Fibroblast of lung (primary cell): ENCODE data around the gene BATF2. TPM values are rescaled to one million over a fixed set of nuclear protein-coding genes. Genes with fewer than 3 reads are reported as not detected.

Source experiments
- DNase-seq, 2 donors: peaks; one replicate each; pipeline versions ENCODE4 v3.0.0 to v3.0.0-alpha.2; 2010; ENCODE audit warnings: low read depth in 2 of 2
- H2AFZ ChIP-seq: 2 replicates; pipeline ENCODE4 v1.5.1; 2012; ENCODE audit warnings: low read length, control low read depth, inconsistent platforms
- H3K27ac ChIP-seq: 2 replicates; pipeline ENCODE4 v1.5.1; 2011; ENCODE audit warnings: low read length, control low read depth; ENCODE audit not compliant: insufficient read depth
- H3K27me3 ChIP-seq: 2 replicates; pipeline ENCODE4 v1.5.1; 2011; ENCODE audit warnings: mild to moderate bottlenecking, low read length; ENCODE audit not compliant: control insufficient read depth, insufficient read depth
- H3K36me3 ChIP-seq: 2 replicates; pipeline ENCODE4 v1.5.1; 2011; ENCODE audit warnings: low read length; ENCODE audit not compliant: control insufficient read depth, insufficient read depth
- H3K4me1 ChIP-seq: 2 replicates; pipeline ENCODE4 v1.5.1; 2011; ENCODE audit warnings: low read length; ENCODE audit not compliant: control insufficient read depth, insufficient read depth; ENCODE audit errors: extremely low read depth
- H3K4me2 ChIP-seq: 2 replicates; pipeline ENCODE4 v1.5.1; 2011; ENCODE audit warnings: low read length, control low read depth; ENCODE audit not compliant: insufficient read depth; ENCODE audit errors: extremely low read depth
- H3K4me3 ChIP-seq, 4 experiments: fragments of 200-600 bp in 1 of 4; sonication (generic) in 1 of 4; replicated peaks in 1 of 4; 2 replicates each; pipeline ENCODE4 v1.5.1; 2011 to 2016; ENCODE audit warnings: low read length in 4 of 4, low read depth in 3 of 4, mild to moderate bottlenecking in 3 of 4, control low read depth in 2 of 4, inconsistent platforms in 1 of 4, mixed read lengths in 1 of 4; ENCODE audit not compliant: insufficient read depth in 1 of 4; ENCODE audit errors: control extremely low read depth in 1 of 4
- H3K79me2 ChIP-seq: 2 replicates; pipeline ENCODE4 v1.5.1; 2012; ENCODE audit warnings: mild to moderate bottlenecking, low read length, inconsistent platforms; ENCODE audit not compliant: control insufficient read depth, insufficient read depth
- H3K9ac ChIP-seq: 2 replicates; pipeline ENCODE4 v1.5.1; 2011; ENCODE audit warnings: mild to moderate bottlenecking, low read length, control low read depth; ENCODE audit not compliant: insufficient read depth
- H3K9me3 ChIP-seq: 2 replicates; pipeline ENCODE4 v1.5.1; 2012; ENCODE audit warnings: low read depth, low read length; ENCODE audit not compliant: control insufficient read depth, insufficient read depth
- H4K20me1 ChIP-seq: 2 replicates; pipeline ENCODE4 v1.5.1; 2011; ENCODE audit warnings: low read length; ENCODE audit not compliant: control insufficient read depth, insufficient read depth; ENCODE audit errors: extremely low read depth
- EZH2 ChIP-seq: IDR thresholded peaks from 2 replicates; pipeline ENCODE4 v1.5.1; 2012; ENCODE audit warnings: low read length, control low read depth, mild to moderate bottlenecking; ENCODE audit errors: missing control alignments
- polyA plus RNA-seq, 2 donors: library from polyadenylated mRNA; depleted of rRNA in 1 of 2; stranded (reverse) in 1 of 2; unstranded in 1 of 2; fragments of >200 nt; gene quantifications; 2 replicates each; pipeline ENCODE4 v1.2.1, GENCODE V29; 2011 to 2012; ENCODE audit warnings: missing spikeins in 1 of 2
- total RNA-seq: library from RNA; depleted of rRNA; stranded (reverse); fragments of >200 nt; gene quantifications from 2 replicates; pipeline ENCODE4 v1.2.1, GENCODE V29; 2014
- TF ChIP-seq, protein P1 (sequence below), 2 donors: IDR thresholded peaks in 1 of 2; conservative IDR thresholded peaks in 1 of 2; 1 replicate in 1 of 2; 2 replicates in 1 of 2; pipeline ENCODE4 v1.5.1; 2011 to 2012; ENCODE audit warnings: low read length in 2 of 2, control low read depth in 1 of 2, inconsistent platforms in 1 of 2, low read depth in 1 of 2, mild to moderate bottlenecking in 1 of 2

The BATF2 gene
- total and polyA plus RNA-seq, 2 donors (not counting 1 experiment from before 2014, with no cell fraction given), result 1.0 to 2.1 TPM

DNA sequence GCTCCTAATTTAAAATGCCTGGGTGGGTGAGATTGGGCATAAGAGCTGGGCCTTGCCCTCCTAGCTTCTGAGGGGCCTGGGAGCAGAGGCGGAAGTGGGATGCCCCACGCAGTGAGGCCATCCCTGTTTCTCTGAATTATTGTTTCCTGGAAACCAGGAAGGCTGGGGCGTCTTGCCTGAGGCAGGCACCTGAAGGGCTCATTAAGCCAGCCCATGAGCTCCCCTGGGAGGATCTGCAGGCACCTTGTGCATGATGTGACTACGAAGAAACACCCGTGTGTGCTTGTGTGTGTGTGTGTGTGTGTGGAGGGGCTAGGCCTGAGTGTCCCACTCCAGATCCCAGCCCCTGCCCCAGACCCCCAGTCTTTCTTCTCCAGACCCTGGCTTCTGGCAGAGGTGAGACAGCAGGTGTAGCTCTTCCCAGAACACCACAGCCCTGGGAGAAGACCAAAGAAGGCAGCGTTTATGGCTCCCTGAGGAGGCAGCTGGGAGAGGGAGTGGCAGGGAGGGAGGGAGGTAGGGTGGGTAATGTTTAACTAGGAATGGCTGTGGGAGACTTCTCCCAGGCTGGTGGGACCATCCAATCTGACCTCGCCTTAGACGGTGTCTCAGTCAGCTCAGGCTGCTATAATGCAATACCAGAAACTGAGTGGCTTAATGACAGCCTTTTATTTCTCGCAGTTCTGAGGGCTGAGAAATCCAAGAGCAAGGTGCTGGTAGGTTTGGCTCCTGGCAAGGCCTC, 2.1 kb upstream of the BATF2 start:
- no peak for DNase-seq

DNA sequence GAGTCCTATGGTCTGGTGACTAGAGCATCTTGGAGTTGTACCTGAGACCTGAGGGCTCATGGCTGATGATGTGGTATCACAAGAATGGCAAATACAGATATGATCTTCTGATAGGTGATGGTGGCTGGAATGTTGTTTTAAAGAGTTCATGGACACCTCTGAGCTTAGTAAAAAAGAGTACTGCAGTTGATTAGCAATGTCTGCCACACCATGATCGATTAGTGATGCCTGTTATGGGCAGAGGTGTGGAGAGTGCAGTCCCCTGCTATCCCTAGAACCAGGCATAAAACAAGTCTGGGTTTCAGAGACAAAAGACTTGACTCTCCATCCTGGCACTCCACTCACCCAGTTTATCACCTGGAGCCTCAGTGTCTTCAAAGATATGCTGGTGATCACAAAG, 1.4 kb upstream of the BATF2 start:
- no peak for DNase-seq
- H3K4me1 ChIP-seq, result no peaks in the 10 kb centered on the region
- H3K9me3 ChIP-seq, result no peaks in the 10 kb centered on the region
- no peak overlapping the region for H2AFZ ChIP-seq
- no peaks in the 10 kb centered on the region for H4K20me1 ChIP-seq
- no peaks in the 10 kb centered on the region for H3K79me2 ChIP-seq
- no peak overlapping the region for H3K4me2 ChIP-seq
- no peak overlapping the region for H3K27ac ChIP-seq
- TF ChIP-seq, protein P1, sequence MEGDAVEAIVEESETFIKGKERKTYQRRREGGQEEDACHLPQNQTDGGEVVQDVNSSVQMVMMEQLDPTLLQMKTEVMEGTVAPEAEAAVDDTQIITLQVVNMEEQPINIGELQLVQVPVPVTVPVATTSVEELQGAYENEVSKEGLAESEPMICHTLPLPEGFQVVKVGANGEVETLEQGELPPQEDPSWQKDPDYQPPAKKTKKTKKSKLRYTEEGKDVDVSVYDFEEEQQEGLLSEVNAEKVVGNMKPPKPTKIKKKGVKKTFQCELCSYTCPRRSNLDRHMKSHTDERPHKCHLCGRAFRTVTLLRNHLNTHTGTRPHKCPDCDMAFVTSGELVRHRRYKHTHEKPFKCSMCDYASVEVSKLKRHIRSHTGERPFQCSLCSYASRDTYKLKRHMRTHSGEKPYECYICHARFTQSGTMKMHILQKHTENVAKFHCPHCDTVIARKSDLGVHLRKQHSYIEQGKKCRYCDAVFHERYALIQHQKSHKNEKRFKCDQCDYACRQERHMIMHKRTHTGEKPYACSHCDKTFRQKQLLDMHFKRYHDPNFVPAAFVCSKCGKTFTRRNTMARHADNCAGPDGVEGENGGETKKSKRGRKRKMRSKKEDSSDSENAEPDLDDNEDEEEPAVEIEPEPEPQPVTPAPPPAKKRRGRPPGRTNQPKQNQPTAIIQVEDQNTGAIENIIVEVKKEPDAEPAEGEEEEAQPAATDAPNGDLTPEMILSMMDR (conservative IDR thresholded peaks at IDR 0.05 in 1 of 2, IDR thresholded peaks at IDR 0.05 in 1 of 2; ENCODE audit: low read depth in 1 of 2, low read length in 2 of 2), result no peak
- TF ChIP-seq EZH2, result no peak
- no peak overlapping the region for H3K9ac ChIP-seq
- no peaks in the 10 kb centered on the region for H3K27me3 ChIP-seq
- no peak overlapping the region for H3K4me3 ChIP-seq
- H3K36me3 ChIP-seq, result no peaks in the 10 kb centered on the region

More for the DNA sequence above, 2.1 kb upstream of the BATF2 start:
- no peak overlapping the region for H3K9ac ChIP-seq
- no peaks in the 10 kb centered on the region for H3K79me2 ChIP-seq
- H3K4me1 ChIP-seq, result no peaks in the 10 kb centered on the region
- H2AFZ ChIP-seq, result no peak overlapping the region
- H3K4me2 ChIP-seq, result no peak overlapping the region
- no peaks in the 10 kb centered on the region for H3K36me3 ChIP-seq
- H3K27ac ChIP-seq, result no peak overlapping the region
- no peak overlapping the region for H3K4me3 ChIP-seq
- no peaks in the 10 kb centered on the region for H3K27me3 ChIP-seq
- H4K20me1 ChIP-seq, result no peaks in the 10 kb centered on the region
- no peaks in the 10 kb centered on the region for H3K9me3 ChIP-seq
- TF ChIP-seq, protein P1 (conservative IDR thresholded peaks at IDR 0.05 in 1 of 2, IDR thresholded peaks at IDR 0.05 in 1 of 2; ENCODE audit: low read depth in 1 of 2, low read length in 2 of 2), result no peak
- TF ChIP-seq EZH2, result no peak

DNA sequence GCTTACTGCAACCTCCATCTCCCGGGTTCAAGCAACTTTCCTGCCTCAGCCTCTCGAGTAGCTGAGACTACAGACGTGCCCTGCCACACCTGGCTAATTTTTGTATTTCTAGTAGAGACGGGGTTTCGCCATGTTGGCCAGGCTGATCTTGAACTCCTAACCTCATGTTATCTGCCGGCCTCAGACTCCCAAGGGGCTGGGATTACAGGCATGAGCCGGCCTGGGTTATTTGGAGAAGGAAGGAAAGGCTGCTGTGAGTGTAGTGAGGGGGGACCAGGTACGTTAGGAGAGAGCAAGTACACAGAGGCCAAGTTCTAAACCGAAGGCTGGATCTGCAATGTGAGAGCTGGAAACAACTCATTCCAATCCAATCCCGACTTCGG, 453 bp downstream of the BATF2 start:
- TF ChIP-seq, protein P1 (conservative IDR thresholded peaks at IDR 0.05 in 1 of 2, IDR thresholded peaks at IDR 0.05 in 1 of 2; ENCODE audit: low read depth in 1 of 2, low read length in 2 of 2), result no peak
- TF ChIP-seq EZH2, result no peak
- peak overlapping the region; percentile 76 for H2AFZ ChIP-seq
- peak overlapping the region; percentile 28 to 59 (median 45) for H3K4me3 ChIP-seq
- no peaks in the 10 kb centered on the region for H3K36me3 ChIP-seq
- no peaks in the 10 kb centered on the region for H3K9me3 ChIP-seq
- H3K27ac ChIP-seq, result peak overlapping the region; percentile 17
- DNase-seq, result no peak
- no peaks in the 10 kb centered on the region for H4K20me1 ChIP-seq
- H3K4me2 ChIP-seq, result peak overlapping the region; percentile 89
- no peaks in the 10 kb centered on the region for H3K4me1 ChIP-seq
- H3K79me2 ChIP-seq, result no peaks in the 10 kb centered on the region
- H3K9ac ChIP-seq, result no peak overlapping the region
- H3K27me3 ChIP-seq, result no peaks in the 10 kb centered on the region
